ENCODE data around the gene SCAF4. TPM values are rescaled to one million over a fixed set of nuclear protein-coding genes. Genes with fewer than 3 reads are reported as not detected.
A peak's percentile ranks its signal among the peaks of the same experiment; 100 is the strongest.

The SCAF4 gene
- total RNA-seq, 2 donors from 2014 or later, result 15.4 to 27.5 TPM

GRCh38 chr21:31731056-31731856 is 662 bp downstream of the SCAF4 start:
- Histone ChIP-seq H3K27me3 (replicated peaks; ENCODE audit: insufficient read depth) (no peaks in the 10 kb centered on the region), H3K27ac (peak overlapping the region; percentile 96 to 99), H3K4me1 (ENCODE audit: control insufficient read depth in 1 of 2, low read depth in 2 of 2) (peaks cover 28 to 44% of the 10 kb centered on the region in 2 donors), H3K9me3 (no peaks in the 10 kb centered on the region), H3K36me3 (no peaks in the 10 kb centered on the region), H3K4me3 (peak overlapping the region; percentile 98)
- DNase-seq (ENCODE audit: low spot score), result no peak
- peak; percentile 31 for ATAC-seq (ENCODE audit: insufficient number of reproducible peaks, low FRiP score, low read depth)
- TF ChIP-seq CTCF (IDR thresholded peaks at IDR 0.05), result no peak

- Histone ChIP-seq H3K4me3 (peak overlapping the region; percentile 98), H3K27me3 (replicated peaks; ENCODE audit: insufficient read depth) (no peaks in the 10 kb centered on the region), H3K36me3 (no peaks in the 10 kb centered on the region), H3K4me1 (ENCODE audit: control insufficient read depth in 1 of 2, low read depth in 2 of 2) (peaks cover 28 to 44% of the 10 kb centered on the region in 2 donors), H3K27ac (peak overlapping the region; percentile 96 to 99), H3K9me3 (no peaks in the 10 kb centered on the region)
- TF ChIP-seq CTCF (IDR thresholded peaks at IDR 0.05), result no peak
- DNase-seq (ENCODE audit: low spot score), result no peak
- ATAC-seq (ENCODE audit: insufficient number of reproducible peaks, low FRiP score, low read depth), result no peak
These were observed 1.2 kb downstream of the SCAF4 start for GRCh38 chr21:31730712-31731055.

- no peak for DNase-seq (ENCODE audit: low spot score)
- Histone ChIP-seq H3K4me1 (ENCODE audit: control insufficient read depth in 1 of 2, low read depth in 2 of 2) (peaks cover 32 to 44% of the 10 kb centered on the region in 2 donors), H3K9me3 (no peaks in the 10 kb centered on the region), H3K4me3 (peak overlapping the region; percentile 98), H3K36me3 (no peaks in the 10 kb centered on the region), H3K27me3 (replicated peaks; ENCODE audit: insufficient read depth) (no peaks in the 10 kb centered on the region), H3K27ac (no peak overlapping the region)
- TF ChIP-seq CTCF (IDR thresholded peaks at IDR 0.05), result no peak
- ATAC-seq (ENCODE audit: insufficient number of reproducible peaks, low FRiP score, low read depth), result no peak
These were observed 2.1 kb downstream of the SCAF4 start for GRCh38 chr21:31729622-31730343.

GRCh38 chr21:31728952-31729351 is 3.0 kb downstream of the SCAF4 start:
- no peaks in the 10 kb centered on the region for H3K9me3 ChIP-seq

More at GRCh38 chr21:31728952-31729351, 3.0 kb downstream of the SCAF4 start:
- no peak for TF ChIP-seq CTCF (IDR thresholded peaks at IDR 0.05)
- no peak overlapping the region for H3K27ac ChIP-seq
- no peak overlapping the region for H3K4me3 ChIP-seq
- H3K4me1 ChIP-seq (ENCODE audit: control insufficient read depth in 1 of 2, low read depth in 2 of 2), result peaks cover 32 to 44% of the 10 kb centered on the region in 2 donors
- DNase-seq (ENCODE audit: low spot score) (no peak), ATAC-seq (ENCODE audit: insufficient number of reproducible peaks, low FRiP score, low read depth) (no peak)
- H3K36me3 ChIP-seq, result no peaks in the 10 kb centered on the region
- no peaks in the 10 kb centered on the region for H3K27me3 ChIP-seq (replicated peaks; ENCODE audit: insufficient read depth)
